ENCODE data around the gene CSMD2. TPM values are rescaled to one million over a fixed set of nuclear protein-coding genes. Genes with fewer than 3 reads are reported as not detected.

Gene CSMD2
- total RNA-seq (2021; fragmentation: NEBNext Ultra II Directional; extraction: Animal tissue kit (Norgen Biotek cat#: 25700)) (14.6 and 14.7 TPM in 2 replicates), polyA plus RNA-seq (2011; rRNA removed) (7.0 and 12.1 TPM in 2 replicates), polyA minus RNA-seq (2011; rRNA and poly(A)+ RNA removed) (21.6 and 24.8 TPM in 2 replicates)
- polyA plus RNA-seq (2011; cell fraction: cytosol; rRNA removed) = 7.4 TPM
- 40.0 TPM for polyA plus RNA-seq (2011; cell fraction: nucleus; rRNA removed)
- polyA plus RNA-seq (2012, experiment 1 of 2) = 7.8 to 11.3 TPM (median 9.1 TPM) in 4 replicates
- polyA plus RNA-seq (2012, experiment 2 of 2) = 3.4 TPM
- polyA plus RNA-seq (2013, experiment 1 of 2) = 8.0 TPM
- polyA plus RNA-seq (2013, experiment 2 of 2) = 7.1 TPM
- 10.7 TPM for polyA minus RNA-seq (2011; cell fraction: cytosol; rRNA and poly(A)+ RNA removed)
- 42.7 TPM for polyA minus RNA-seq (2011; cell fraction: nucleus; rRNA and poly(A)+ RNA removed)
- long read RNA-seq, experiment 1, partial matches to known transcripts = 1 of 6 reads
- long read RNA-seq, experiment 1, other reads (novel, unspliced or antisense) = 5 of 6 reads
- long read RNA-seq, experiment 2, partial matches to known transcripts = 1 of 2 reads
- long read RNA-seq, experiment 2, other reads (novel, unspliced or antisense) = 1 of 2 reads

DNA sequence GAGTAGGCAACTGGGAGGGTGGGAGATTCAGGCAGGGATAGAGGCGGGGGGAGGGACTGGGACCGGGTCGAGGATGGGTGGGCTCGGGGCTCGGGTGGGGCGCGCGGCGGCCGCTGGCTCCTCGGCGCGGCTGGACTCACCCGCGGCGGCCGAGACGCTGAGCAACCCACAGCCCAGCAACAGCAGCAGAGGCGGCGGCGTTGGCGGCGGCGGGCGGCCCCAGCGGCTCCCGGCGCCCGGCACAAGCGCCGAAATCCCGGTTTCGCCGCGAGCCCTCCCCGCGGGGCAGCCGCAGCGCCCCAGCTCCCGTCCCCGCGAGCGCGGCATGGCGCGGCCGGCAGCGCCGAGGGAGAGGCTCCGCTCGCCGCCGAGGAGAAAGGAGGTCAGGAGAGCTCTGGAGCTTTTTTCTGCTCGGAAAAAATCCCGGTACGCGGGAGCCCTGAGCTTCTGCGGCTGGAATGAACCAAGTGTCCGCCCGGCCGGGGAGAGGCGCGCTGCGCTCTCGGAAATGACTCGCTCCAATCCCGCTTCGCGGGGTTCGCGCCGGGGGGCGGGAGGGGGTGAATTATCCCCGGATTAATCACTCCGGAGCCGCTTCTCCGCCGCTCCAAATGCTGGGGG lies at the start of gene CSMD2:
Gene CSMD2, minus strand, starts transcription at position 460 of the 621 bp plus-strand sequence. Its CDS starts 133 bp downstream, at position 327.
- Histone ChIP-seq H3K9ac (replicated peaks in 1 of 4; ENCODE audit: extremely low read depth in 1 of 4, low read depth in 3 of 4, low read length in 3 of 4) (peak within 1 kb of the TSS; percentile 49 to 86 (median 74)), H3K23me2 (ENCODE audit: low read depth, low read length) (peaks cover 35% of the 10 kb centered on the region), H4K8ac (ENCODE audit: extremely low read depth, insufficient read depth, low read length) (peak within 1 kb of the TSS; percentile 83), H2BK15ac (ENCODE audit: low read length) (peak within 1 kb of the TSS; percentile 98; the same call in 1 of the 2 replicates), H3K4ac (replicated peaks; ENCODE audit: insufficient read length, low read depth, low read length) (peak within 1 kb of the TSS; percentile 63), H3K4me3 (ENCODE audit: extremely low read depth in 1 of 4, insufficient read depth in 2 of 4, low read depth in 3 of 4, low read length in 4 of 4) (peak within 1 kb of the TSS; percentile 80 to 90 (median 82)), H3K18ac (ENCODE audit: extremely low read depth, low read length) (peak within 1 kb of the TSS; percentile 94), H3K4me2 (ENCODE audit: insufficient read depth in 1 of 2, low read depth in 2 of 2, low read length in 2 of 2) (peak within 1 kb of the TSS; percentile 87 to 97), H2AFZ (ENCODE audit: low read length) (0 out of 2 replicates have a peak within 1 kb of the TSS, but pooled peaks have one; percentile 68), H3K36me3 (ENCODE audit: control insufficient read depth in 2 of 4, insufficient read depth in 4 of 4, low read length in 3 of 4) (no peaks in the 10 kb centered on the region), H2BK12ac (ENCODE audit: low read depth, low read length) (peak within 1 kb of the TSS; percentile 99; the same call in 1 of the 2 replicates), H3K4me1 (replicated peaks in 1 of 4; ENCODE audit: control insufficient read depth in 3 of 4, insufficient read depth in 4 of 4, low read length in 3 of 4) (peaks cover 5 to 21% (median 12%) of the 10 kb centered on the region in 4 experiments), H3K14ac (ENCODE audit: insufficient read length) (no peak within 1 kb of the TSS), H2BK120ac (replicated peaks; ENCODE audit: low read depth, low read length) (peak within 1 kb of the TSS; percentile 52), H3K9me3 (ENCODE audit: insufficient read depth in 2 of 2, low read depth in 1 of 2, low read length in 1 of 2) (no peaks in the 10 kb centered on the region), H3K79me1 (ENCODE audit: low read depth, low read length) (peaks cover 10% of the 10 kb centered on the region; the same call in 1 of the 2 replicates), H4K91ac (replicated peaks; ENCODE audit: insufficient read length, low read length) (peak within 1 kb of the TSS; percentile 97), H3K23ac (ENCODE audit: insufficient read length) (no peak within 1 kb of the TSS), H4K5ac (ENCODE audit: insufficient read length, low read depth, low read length) (peak within 1 kb of the TSS; percentile 84), H3K27ac (ENCODE audit: low read depth, low read length) (0 out of 2 replicates have a peak within 1 kb of the TSS, but pooled peaks have one; percentile 16), H4K20me1 (replicated peaks in 1 of 2; ENCODE audit: control insufficient read depth in 1 of 2, insufficient read depth in 2 of 2, low read length in 2 of 2) (peaks cover 2 to 3% of the 10 kb centered on the region in 2 experiments), H2BK5ac (ENCODE audit: low read depth, low read length) (peak within 1 kb of the TSS; percentile 92; the same call in 1 of the 2 replicates), H2AK5ac (ENCODE audit: low read depth, low read length) (peak within 1 kb of the TSS; percentile 93; the same call in 1 of the 2 replicates), H2BK20ac (ENCODE audit: low read length) (peak within 1 kb of the TSS; percentile 93), H3K56ac (replicated peaks; ENCODE audit: insufficient read length, low read depth, low read length) (peak within 1 kb of the TSS; percentile 77), H3K27me3 (replicated peaks in 1 of 4; ENCODE audit: control insufficient read depth in 3 of 4, extremely low read depth in 1 of 4, insufficient read depth in 3 of 4, low read length in 3 of 4) (no peaks in the 10 kb centered on the region), H3K79me2 (ENCODE audit: control insufficient read depth in 1 of 2, insufficient read depth in 2 of 2, low read length in 2 of 2) (peaks cover 10 to 40% of the 10 kb centered on the region in 2 experiments)
- ChIA-PET CTCF (ENCODE audit: partially characterized antibody) (interaction anchor here (0.8 to 1.3 kb wide), 2 partner anchors 10 to 177 kb away, joined by 3 to 5 read pairs; no protein-coding TSS in a partner anchor), POLR2A (ENCODE audit: partially characterized antibody) (interaction anchor here (0.7 to 7.0 kb wide), 4 partner anchors 12 to 215 kb away, joined by 3 to 82 read pairs (median 4); partner anchors contain the start of gene C1orf94)
- WGBS, 2 experiments (ENCODE audit: extremely low coverage in 1 of 2, insufficient coverage in 1 of 2, insufficient read length in 1 of 2, insufficient replicate concordance in 2 of 2, low coverage in 1 of 2, low lambda C conversion rate in 2 of 2, missing lambda C conversion rate in 1 of 2) = 2% methylated on average over 44 of the region's 78 CpGs; no CpG with 5 or more reads in 1 of the 2 experiments
- DNase-seq (ENCODE audit: low read depth in 1 of 2, low spot score in 2 of 2) = peak in 1 of 2 experiments; percentile 86
- FAIRE-seq = no peak
- TF ChIP-seq PHF8 (conservative IDR thresholded peaks at IDR 0.05; ENCODE audit: low read depth, low read length) (peak; percentile 38; the same call in 1 of the 2 replicates), TBP (IDR thresholded peaks at IDR 0.05; ENCODE audit: low read depth, low read length) (peak; percentile 84), EGR1 (IDR thresholded peaks at IDR 0.05; ENCODE audit: borderline replicate concordance, low read depth, low read length) (no peak), SRF (IDR thresholded peaks at IDR 0.05; ENCODE audit: low read depth, low read length) (no peak), GTF2F1 (IDR thresholded peaks at IDR 0.05; ENCODE audit: borderline replicate concordance, low read depth, low read length) (no peak), SIRT6 (IDR thresholded peaks at IDR 0.05; ENCODE audit: low read length) (no peak), TAF7 (optimal IDR thresholded peaks at IDR 0.05; ENCODE audit: borderline replicate concordance, low read depth, low read length) (peak; percentile 83), KDM4A (IDR thresholded peaks at IDR 0.05; ENCODE audit: low read depth, low read length, severe bottlenecking) (peak; percentile 49), KDM1A (IDR thresholded peaks at IDR 0.05; ENCODE audit: borderline replicate concordance, low read length) (no peak)
